GM18517 (cell line): ENCODE measurements around the gene NINJ1.
"Not testable (repeated sequence)": the region's sequence is repeated elsewhere in the genome, so short reads cannot be mapped to it uniquely, and the experiment has no call there.

Experiments used
- ATAC-seq: cut with Tn5 transposase; IDR thresholded peaks from one replicate; pipeline ENCODE4 v1.9.1; 2021; ENCODE audit warnings: mild to moderate bottlenecking, moderate library complexity; ENCODE audit not compliant: unreplicated experiment

The NINJ1 gene

DNA sequence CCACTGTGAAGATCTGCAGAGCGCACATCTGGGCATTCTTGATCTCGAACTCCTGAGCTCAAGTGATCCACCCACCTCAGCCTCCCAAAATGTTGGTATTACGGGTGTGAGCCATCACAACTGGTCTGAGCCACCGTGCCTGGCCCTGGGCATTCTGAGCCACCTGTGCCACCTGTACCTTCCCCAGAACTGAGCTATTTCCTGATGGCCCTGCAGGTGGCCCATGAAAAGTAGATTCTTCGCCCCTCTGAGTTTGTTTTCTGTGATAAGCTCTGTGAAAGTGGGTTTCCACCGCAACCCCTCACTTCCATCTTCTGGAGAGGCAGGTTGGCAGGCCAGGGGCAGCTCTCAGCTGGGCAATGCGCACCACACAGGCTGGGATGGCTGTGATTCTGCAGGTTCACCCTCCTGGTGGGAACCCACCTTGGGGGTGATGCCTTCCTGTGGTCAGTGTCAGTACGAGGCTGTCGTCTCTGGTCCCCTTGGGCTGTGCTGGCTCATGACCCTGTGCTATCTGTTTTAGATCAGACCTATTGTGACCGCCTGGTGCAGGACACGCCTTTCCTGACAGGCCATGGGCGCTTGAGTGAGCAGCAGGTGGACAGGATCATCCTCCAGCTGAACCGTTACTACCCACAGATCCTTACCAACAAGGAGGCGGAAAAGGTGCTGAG, 26.8 kb downstream of the NINJ1 start:
- ATAC-seq, result no peak

DNA sequence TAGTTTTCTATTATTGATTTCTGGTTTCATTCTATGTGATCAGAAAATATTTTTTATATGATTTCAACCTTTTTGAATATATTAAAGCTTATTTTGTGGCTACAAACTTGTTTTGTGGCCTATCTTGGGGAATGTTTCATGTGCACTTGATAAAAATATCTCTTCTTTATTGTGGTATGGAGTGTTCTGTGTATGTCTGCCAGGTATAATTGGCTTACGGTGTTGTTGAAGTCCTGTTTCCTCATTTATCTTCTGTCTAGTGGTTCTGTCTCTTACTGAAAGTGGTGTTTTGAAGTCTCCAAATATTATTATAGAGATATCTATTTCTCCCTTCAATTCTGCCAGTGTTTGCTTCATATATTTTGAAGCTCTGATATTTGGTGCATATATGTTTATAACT, 28.4 kb downstream of the NINJ1 start:
- no peak for ATAC-seq

DNA sequence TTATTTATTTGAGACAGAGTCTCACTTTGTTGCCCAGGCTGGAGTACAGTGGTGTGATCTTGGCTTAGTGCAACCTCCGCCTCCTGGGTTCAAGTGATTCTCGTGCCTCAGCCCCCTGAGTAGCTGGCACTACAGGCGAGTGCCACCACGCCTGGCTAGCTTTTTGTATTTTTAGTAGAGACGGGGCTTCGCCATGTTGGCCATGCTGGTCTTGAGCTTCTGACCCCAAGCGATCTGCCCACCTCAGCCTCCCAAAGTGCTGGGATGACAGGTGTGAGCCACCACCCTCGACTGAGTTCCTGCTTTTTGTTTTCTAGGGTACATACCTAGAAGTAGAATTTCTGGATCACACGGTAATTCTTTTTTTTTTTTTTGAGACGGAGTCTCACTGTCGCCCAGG, 33.0 kb downstream of the NINJ1 start:
- ATAC-seq, result not testable (repeated sequence)

DNA sequence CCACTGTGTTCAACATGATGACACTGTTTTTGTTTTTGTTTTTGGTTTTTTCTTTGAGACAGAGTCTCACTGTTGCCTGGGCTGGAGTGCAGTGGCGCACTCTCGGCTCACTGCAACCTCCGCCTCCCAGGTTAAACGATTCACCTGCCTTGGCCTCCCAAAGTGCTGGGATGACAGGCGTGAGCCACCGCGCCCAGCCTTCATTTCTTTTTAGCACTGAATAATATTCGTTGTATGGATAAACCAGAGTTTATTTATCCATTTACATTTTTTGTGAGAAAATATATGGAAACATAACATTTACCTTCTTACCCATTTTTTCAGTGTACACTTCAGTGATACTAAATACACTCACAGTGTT, 33.8 kb downstream of the NINJ1 start:
- ATAC-seq, result no peak

DNA sequence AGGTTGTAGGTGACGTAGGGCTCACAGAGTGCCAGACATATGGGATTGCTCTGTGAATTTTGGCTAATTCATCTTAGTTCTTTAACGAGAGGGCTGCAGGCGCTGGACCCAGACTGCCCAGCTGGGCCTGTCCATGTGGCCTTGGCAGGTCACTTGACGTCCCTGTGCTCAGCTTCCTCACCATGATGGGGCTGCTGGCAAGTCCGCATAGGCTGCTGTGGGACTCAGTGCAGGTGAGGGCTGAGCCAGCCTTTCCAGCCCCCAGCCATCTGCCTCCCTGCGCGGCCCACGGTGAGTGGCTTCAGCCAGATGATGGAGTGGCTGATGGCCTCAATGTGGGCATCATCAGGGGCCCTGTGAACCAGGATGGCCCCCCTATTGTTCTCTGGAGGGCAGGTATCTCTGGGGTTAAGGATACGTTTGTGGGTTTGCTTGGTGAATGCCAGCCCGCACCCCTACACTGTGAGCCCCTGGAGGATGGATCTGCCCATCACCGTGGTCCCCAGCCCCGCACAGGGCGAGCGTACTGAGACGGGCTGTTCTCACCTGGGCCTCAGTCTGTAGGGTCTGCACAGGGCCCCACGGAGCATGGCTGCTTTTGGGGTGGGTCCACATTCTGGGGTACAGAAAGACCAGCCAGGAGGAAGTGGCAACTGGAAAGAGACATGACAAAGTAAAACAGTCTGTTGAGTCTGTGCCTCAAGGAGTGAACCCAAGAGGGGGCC, 34.3 kb downstream of the NINJ1 start:
- ATAC-seq, result no peak

DNA sequence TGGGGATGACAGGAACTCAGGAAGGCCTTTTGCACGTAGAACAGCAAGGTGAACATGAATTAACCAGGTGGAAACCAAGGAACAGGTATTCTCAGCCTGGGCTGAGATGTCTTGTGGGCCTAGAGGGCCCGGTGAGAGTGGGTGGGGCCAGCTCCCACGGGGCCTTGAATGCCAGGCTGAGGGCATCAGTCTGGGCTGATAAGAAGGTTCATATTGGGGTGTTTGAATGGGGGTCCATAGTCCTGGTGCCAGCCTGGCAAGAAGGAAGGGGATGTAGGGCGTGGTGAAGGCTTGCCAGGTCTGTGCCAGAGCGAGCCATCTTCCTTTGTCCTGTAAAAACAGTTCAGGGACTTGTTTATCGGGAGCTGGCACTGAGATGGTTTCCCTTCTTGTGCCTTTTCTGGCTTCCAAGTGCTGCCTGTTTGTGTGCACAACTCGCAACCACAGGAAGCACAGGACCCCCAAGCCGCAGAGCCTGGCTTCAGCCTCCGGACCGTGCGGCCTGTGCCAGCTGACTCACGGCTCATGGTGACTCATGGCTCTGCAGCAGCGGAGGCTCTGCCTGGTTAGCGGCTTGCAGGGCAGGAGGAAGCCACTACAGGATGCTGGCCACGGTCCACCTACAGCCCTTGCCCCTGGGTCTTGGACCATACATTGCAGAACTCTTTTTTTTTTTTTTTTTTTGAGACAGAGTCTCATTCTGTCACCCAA, 35.7 kb downstream of the NINJ1 start:
- no peak for ATAC-seq

DNA sequence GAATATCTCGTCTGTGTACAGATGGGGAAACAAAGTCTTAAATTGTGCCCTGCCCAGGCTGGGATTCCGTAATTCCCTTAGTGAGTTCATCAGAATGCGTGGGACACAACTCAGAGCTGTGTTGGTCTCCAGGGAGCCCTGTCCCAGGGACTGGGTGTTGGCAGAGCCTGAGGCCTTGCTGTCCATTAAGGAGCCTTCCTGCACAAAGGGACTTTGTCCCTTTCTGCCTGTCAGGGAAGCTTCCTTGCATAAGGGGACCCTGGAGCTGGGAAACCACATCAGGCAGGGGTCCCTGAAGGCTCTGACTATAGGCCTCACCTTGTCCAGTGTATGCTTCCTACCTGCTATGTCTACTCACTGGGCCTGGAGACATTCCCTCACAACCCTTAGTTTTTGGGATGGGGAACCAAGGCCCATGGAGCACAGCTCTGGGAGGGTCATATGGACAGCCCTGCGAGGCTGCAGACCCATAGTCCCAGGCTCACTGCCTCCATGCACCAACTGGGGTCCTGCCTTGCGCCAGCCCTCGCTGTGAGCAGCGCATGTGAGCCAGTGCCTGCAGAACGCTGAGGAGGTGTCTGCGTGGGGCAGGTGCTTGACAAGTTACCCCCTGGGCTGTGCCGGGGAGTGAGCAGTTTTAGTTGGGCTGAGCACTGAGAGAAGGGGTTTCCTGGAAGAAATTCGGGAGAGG, 36.4 kb downstream of the NINJ1 start:
- no peak for ATAC-seq

DNA sequence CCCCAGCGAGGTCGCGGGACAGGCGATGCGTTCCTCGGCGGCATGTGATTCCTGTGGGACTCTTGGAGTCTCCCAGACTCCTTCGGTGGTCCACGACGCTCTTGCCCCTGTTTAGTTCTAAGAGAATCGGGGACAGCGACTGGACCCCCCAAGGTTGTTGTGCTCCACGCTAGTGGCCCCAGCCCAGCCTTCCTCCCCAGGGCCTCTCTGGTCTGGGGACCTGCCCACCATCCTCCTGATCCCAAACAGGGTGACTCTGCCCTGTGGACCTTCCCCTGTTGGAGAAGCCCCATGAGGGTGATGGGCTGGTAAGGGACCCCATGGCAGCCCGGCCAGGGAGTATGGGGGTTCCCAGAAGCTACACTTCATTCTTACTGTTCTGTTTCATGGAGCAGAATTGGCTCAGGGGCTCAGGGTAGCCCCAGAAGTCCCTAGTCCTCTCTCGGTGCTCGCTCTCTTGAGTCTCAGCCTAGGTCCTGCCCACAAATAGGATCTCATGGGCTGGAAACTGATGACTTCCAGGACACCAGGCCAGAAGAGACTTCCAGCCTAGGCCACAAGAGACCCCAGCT, 37.2 kb downstream of the NINJ1 start:
- no peak for ATAC-seq

DNA sequence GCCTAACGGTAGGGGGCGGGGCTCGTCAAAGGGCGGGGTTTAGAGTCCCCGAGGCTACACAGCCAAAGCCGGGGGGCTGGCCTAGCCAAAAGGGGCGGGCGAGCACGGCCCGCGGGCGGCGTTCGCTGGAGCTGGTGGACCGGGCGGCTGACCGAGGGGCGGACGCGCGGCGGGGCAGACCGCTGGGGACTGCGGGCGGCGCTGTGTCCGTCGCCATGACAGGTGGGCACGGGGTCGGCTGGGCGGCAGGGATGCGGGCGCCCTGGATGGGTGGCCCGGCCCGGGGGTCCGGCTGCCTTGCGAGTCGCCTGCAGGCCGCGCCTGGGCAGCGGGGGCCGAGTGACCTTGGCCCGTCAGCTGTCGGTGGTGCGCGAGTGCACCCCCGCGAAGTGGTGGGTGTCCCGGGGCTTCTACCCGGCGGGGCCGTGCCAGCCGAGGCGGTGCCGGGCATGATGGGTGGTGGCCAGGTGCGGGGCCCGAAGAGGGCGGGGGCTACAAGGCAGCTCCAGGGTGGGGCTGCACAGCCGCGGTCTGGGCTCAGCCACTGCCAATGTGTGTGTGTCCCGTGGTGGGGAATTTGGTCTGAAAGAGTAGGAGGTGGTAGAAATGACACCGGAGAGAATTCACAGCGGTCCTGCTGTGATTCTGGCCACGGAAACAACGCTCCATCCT, 37.8 kb downstream of the NINJ1 start, which contains the start of gene CARD19:
TSS of gene CARD19 (plus strand) at position 87 of the 672 bp plus-strand sequence. CDS start at position 216, 129 bp downstream.
- peak; percentile 39 for ATAC-seq

DNA sequence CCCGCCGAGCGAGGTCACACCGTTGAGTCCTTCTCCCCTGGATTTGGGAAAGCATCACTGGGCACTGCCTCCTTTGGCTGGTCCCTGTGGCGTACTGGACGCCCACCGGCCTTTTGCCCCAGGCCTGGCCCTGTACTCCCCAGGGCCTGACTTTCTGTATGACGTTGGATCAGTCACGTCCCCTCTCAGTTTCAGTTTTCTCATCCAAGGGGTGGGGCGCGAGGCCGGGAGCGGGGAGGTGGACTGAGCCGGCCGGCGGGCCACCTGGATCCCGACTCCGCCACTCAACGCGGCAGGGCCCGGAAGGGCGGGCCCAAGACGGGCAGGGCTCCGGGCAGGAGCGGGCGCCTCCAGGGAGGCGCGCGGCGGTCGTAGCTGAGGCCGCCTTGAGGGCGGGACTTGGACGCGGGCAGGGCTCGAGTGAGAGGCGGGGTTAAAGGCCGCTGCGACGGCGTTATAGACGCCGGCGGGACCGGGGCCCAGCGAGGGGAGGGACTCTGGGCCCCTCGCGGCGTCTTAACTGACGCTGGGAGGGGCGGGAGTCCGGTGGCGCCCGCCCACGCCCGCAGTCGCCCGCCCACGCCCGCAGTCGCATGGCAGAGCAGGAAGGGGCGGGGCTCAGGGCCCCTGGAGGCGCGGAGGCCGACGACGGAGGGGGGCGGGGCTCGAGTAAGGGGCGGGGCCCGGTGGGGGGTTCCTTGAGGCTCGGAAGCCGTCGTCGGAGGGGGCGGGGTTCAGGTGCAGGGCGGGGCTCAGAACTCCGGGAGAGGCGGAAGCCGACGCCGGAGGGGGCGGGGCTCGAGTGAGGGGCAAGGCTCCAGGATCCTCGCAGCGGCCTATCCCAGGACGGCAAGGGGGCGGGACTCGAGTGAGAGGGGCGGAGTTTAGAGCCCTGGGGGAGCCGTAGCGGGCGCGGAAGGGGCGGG, 38.6 kb downstream of the NINJ1 start:
- peak; percentile 53 for ATAC-seq

DNA sequence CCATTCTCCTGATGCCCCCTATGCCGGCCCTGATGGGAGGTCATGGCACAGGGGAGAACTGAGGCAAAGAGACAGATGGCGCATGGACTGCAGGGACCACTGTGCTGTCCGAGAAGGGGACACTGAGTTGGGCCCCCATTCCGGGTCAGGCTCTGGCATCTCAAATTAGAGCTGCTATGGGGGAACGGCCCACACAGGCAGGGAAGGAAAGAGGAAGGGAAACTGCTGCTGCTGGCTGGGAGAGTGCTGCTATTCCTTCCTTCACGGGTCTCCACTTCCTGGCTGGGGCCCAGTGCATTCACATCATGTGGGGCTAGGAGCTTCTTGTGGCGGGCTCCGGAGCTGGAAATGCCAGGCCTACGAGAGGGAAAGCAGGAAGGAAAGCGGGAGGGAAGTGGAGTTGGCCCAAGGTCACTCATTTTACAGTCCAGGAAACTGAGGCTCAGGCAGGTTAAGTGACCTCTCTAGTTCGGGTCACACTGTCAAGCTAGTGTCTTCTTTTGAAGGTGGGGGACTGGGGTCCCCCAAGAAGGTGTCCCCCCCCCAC, 39.3 kb downstream of the NINJ1 start:
- no peak for ATAC-seq

DNA sequence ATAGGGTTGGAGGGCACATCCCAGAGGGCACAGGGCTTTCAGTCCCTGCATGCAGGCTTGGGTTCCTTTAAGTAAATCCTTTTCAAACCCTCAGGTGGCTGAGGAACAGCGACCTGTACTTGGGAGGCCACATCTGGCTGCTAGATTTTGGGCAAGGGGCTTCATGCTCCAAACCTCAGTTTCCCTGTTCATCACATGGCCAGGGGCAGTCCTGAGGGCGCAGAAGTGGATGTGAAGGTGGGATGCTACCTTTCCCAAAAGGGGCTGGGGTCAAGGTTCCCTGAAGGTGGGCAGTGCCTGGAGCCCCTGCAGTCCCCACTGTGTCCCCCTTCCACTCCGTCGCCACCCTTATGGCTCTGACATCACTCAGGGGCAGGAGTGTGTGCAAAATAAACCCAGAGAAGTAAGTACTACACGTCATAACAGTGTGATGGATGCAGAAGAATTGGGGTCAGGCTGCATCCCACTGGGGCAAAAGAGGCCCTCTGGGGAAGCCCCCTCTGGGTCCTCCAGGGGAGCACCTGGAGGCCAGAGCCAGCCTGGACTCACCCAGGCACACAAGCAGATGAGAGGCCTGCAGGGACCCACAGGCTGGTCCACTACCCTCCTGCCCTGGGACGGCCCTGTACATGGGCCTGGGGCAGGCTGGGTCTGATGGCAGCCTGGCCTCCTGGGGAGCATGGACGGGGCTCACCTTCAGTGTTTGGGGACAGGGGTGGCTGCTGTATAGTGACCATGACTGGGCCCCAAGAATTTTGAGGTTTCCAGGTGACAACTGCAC, 40.0 kb downstream of the NINJ1 start:
- no peak for ATAC-seq

DNA sequence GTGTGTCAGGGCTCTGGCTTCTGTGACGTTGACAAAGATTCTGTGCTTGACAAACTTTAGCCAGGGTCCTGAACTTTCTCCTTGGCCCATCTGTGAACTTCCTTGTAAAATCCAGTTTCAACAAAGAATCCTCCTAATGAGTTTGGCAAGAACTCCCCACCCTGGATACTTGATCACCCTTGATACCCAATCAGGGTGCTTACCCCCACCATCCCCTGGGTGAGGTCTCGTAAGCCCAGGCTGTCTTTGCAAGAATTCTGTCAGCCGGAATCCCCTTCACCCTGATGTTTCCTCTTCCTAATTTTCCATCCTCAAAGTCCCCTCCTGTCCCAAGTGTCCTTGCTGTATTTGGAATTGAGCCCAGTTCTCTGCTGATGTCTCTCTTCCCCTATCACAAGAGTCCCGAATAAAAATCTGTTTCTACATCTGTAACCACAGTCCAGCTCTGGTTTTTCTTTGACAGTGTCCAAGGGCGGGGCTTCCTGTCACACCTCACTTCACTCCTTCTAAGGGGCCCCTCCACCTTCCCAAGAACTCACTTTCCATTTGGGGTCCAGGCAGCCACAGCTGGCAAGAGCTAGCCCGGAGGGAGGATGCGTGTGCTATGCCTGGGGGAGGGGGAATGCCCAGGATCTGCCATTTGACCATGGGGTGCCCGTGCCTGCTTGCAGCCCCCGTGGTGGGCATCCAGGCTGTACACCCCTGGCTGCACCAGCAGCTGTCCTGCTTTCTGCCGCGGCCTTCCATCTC, 40.7 kb downstream of the NINJ1 start:
- ATAC-seq, result no peak

DNA sequence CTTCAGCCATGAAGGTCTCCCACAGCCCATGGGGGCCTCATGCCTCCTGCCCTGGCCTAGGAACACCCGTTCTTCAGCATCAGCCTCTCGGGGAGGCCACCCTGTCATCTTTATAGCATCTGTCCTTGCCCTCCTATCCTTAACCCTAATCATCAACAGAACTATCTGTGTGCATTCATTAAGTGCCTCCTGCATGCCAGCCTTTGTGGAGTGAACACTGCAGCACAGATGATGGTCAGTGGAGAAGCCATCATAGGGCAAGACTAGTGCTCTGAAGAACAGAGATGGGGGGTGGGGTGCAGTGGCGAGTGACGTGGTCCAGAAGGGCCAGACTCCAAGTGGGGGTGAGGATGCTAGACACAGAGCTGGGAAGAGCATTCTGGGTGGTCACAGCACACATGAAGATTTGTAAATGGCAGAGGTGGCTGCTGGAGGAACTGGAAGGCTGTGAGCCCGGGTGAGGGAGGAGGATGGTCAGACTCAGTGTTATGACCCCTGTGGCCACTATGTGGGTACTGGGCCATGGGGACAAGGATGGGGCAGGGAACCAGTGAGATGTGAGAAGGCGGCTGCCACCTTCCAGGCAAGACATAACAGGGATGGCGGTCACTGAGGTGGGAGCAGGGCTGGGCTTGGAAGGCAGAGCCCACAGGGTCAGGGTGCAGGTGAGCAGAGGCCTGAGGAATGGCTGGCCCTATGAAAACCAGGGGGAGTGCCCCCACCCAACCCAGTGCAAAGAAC, 41.6 kb downstream of the NINJ1 start:
- ATAC-seq, result no peak

DNA sequence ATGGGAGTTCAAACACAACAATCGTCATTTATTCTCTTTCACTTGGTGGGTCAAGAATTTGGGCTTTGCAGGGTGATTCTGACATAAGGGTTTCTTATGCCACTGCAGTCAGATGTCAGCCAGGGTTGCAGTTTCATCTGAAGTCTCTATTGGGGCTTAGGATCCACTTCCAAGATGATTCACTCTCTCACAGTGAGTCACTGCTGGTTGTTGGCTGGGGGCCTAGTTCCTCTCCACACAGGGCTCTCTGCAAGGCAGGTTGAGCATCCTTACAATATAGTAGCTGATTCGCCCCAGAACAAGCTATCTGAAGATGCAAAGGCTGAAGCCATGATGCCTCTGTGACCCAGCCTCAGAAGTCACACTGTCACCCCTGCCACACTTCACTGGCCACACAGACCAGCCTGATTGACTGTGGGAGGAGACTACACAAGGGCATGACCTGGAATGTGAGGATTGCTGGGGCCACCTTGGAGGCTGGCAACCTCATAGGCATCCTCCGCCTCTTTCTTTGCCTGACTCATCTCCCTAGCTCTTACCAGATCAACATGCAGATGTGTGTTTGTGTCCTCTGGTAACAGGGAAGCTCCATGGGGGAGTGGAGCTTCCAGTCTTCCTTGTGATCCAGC, 42.5 kb downstream of the NINJ1 start:
- ATAC-seq, result no peak

DNA sequence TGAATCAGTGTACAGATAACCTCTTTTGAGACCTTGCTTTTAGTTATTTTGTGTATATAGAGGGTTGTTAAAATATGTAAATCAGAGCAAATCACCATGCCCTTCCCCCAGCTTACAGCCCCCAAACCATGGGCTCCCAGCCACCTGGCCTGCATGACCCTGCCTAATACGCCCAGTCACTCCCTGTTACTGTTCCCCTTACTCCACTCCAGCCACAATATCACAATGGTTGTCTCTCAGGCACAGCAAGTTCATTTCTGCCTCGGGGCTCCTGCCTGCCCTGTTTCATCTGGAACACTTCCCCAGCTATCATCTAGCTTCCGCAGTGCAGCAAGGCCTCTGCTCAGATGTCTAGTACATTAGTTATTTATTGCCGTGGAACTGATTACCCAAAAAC, 43.0 kb downstream of the NINJ1 start:
- no peak for ATAC-seq
